NCI-H1417 (cell line): ENCODE measurements around the gene CD24.

ENCODE experiments used
- DNase-seq, 3 experiments: peaks; one replicate each; lab custom pipeline; 2025; lab: John Stamatoyannopoulos, UW

CD24 gene

GRCh38 chr6:106967936-106968555 is 6.5 kb downstream of the CD24 start:
- DNase-seq = no peak

- no peak for DNase-seq
Measured at GRCh38 chr6:106966671-106967640, 7.6 kb downstream of the CD24 start.

DNA sequence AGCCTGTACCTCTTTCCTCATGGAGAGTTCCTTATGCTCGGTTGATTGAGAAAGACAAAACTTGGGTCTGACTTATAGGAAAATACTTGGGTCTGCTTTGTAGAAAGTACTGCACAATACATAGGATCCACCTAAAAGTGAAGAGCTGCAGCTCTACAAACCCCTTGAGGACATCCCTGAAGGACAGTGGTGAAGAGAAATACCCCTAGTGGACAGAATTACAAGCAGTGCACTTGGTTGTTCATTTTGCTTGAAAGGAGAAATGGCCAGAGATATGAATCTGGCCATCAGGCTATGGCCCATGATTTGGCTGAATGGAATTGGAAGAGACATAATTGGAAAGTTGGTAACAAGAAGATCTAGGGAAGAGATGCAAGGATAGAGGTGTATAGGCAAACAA is 8.3 kb downstream of the CD24 start:
- DNase-seq = no peak

GRCh38 chr6:106964954-106965353 is 9.6 kb downstream of the CD24 start:
- no peak for DNase-seq

DNA sequence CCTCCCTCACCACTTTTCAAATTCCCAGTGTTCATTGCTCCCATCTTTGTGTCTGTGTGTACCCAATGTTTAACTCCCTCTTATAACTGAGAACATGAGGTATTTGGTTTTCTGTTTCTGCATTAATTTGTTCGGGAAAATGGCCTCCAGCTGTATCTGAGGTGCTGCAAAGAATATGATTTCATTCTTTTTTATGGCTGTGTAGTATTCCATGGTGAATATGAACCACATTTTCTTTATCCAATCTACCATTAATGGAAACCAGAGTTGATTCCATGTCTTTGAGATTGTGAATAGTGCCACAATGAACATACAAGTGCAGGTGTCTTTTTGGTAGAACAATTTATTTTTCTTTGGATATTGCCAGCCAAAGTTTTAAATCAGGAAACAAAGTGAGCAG is 10.4 kb downstream of the CD24 start:
- no peak for DNase-seq

DNA sequence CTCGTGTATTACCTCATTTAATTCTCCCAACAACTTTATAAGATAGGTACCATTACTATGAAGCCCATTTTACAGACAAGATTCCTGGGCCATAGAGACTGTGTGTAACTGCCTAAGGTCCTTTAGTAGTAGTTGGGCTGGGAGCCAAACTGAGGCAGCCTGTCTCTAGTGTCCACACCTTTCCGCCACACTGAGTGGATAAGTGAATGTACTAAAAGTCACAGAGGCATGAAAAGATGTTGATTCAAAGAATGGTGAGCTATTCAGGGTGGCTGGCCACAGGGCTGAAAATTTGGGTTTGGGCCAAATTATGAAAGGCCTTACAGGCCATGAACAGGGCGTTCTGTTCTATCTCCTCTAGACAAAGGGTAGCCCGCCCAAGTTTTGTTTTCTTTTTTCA is 11.0 kb downstream of the CD24 start:
- peak in 1 of 3 experiments; percentile 15 for DNase-seq

DNA sequence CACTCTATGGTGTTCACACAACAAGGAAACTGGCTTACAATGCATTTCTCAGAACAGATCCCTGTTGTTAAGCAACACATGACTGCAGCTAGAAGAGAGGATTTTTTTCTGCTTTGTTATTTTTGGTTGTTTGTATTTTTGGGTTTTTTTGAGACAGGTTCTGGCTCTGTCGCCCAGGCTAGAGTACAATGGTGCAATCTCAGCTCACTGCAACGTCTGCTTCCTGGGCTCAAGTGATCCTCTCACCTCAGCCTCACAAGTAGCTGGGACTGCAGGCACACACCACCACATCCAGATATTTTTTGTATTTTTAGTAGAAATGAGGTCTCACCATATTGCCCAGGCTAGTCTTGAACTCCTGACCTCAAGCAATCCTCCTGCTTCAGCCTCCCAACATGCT is 12.7 kb downstream of the CD24 start:
- no peak for DNase-seq

DNA sequence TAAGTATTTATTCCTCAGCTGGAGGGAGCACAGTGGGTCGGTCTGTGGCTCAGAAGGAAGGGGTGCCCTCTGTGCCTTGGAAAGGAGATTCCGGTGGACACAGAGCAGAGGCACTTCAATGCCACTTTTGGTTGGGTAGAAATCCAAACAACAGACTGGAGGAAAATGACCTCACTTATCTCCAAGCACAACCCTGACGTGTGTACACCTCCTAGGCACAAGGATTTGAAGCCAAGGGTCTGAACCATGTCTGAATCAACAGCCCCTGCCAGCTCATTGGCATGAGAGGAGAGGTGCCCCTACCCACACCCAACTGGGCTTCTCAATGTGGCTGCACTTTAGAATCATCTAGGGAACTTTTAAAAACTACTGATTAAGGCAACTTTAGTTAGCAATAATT is 13.4 kb downstream of the CD24 start:
- no peak for DNase-seq

GRCh38 chr6:106959985-106960384 is 14.5 kb downstream of the CD24 start:
- no peak for DNase-seq

DNA sequence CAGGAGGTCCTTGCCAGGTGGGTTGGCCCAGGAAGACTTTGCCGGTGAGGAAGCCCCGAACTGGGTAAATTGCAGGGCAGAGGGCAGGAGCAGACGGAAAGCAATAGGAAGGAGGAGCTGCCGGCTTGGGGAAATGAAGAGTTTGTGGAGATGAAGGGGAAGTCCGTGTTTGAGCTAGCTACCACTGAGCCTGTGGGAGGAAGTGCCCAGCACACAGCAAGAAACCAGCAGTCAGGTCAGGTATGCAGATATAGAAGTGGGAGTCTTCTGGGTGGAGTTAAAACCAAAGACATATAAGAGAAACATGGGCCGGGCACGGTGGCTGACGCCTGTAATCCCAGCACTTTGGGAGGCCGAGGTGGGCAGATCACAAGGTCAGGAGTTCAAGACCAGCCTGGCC is 34.7 kb downstream of the CD24 start:
- no peak for DNase-seq

DNA sequence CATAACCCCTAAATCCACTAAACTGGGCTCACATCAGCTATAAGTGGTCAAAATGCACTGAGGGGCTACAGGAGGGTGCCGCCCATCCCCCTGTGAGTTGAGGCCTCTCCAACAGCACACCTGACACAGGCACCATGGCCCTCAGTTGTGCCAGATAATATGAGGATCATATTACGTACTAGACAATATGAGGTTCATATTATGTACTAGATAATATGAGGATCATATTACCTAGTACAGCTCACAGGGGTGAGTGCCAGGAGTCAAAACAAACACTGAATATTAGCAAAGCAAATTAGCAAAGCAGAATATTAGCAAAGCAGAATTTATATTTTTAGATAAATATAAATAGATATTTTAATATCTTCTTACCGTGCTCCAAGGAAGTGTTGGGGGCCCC is 35.3 kb downstream of the CD24 start:
- peak in 2 of 3 experiments; percentile 35 to 74 for DNase-seq

DNA sequence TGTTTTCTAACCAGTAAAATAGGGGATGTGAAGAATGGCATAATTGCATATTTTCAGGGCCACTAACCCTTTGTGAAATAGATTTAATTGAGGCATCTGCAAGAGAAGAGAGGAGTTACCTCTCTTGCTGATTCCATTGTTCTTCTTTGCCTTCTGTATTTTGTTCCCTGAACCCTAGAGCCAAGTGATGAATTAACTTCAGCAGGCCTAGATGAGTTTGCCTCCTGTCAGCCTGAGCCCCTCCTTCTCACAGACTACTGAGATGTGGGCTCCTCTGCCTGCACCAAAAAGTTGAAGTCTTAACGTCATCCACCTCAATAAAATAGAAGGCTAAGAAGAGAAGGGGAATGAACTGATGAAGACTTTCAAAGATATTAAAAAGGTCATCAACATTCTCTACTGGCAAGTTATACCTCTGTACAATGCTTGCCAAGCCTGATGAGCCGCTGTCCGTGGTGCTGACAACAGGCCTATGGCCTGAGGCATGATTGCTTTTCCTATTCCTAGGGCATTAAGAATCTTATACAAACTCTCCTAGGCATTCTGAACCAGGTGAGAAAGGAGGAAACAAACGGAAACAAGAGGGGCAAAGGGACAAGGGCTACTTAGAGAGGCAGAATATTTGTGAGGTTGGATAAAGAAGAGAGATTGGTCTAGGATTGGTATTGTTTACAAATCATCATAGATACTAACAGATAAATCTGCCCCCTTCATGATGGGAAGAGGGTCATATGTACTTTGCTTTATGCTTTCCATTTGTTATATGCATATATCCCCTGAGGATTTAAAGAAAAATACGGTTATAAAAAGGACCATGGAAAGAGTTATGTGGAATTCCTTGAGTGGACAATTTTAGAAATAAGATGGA is 46.8 kb downstream of the CD24 start:
- DNase-seq = no peak

- no peak for DNase-seq
Measured at GRCh38 chr6:106925948-106926347, 48.6 kb downstream of the CD24 start.

DNA sequence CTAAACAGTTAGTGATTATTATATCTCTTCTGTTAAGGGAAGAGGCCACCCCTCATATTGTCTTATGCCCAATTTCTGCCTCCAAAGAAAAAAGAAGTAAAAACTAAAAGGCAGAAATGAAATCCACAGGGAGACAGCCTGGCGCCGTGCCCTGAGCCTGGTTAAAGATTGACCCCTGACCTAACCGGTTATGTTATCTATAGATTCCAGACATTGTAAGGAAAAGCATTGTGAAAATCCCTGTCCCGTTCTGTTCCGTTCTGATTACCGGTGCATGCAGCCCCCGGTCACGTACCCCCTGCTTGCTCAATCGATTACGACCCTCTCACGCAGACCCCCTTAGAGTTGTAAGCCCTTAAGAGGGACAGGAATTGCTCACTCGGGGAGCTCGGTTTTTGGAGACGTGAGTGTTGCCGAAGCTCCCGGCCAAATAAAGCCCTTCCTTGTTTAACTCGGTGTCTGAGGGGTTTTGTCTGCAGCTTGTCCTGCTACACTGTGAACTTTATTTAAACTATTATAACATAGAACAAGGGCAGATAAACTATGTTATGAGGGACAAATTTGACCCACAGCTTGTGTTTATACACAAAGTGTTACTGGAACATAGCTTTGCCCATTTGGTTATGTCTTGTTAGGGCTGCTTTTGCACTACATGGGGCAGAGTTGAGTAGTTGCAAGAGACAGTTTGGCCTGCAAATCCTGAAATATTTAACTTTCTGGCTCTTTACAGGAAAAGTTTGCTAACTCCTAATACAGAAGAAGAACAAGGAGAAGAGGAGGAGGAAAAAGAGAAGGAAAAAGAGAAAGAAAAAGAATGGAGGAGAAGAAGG is 49.6 kb downstream of the CD24 start:
- no peak for DNase-seq

DNA sequence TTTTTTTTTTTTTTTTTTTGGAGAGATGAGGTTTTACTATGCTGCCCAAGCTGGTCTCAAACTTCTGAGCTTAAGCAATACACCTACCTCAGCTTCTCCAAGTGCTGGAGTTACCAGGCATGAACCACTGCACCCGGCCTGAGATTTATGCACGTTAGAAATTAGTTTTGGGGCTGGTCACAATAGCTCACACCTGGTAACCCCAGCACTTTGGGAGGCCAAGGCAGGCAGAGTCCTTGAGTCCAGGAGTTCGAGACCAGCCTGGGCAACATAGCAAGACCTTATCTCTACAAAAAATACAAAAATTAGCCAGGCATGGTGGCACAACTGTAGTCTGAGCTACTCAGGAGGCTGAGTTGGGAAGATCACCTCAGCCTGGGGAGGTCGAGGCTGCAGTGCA is 51.9 kb downstream of the CD24 start:
- DNase-seq = no peak
